ENCODE measurements around the gene RUBCN.

The RUBCN gene

DNA sequence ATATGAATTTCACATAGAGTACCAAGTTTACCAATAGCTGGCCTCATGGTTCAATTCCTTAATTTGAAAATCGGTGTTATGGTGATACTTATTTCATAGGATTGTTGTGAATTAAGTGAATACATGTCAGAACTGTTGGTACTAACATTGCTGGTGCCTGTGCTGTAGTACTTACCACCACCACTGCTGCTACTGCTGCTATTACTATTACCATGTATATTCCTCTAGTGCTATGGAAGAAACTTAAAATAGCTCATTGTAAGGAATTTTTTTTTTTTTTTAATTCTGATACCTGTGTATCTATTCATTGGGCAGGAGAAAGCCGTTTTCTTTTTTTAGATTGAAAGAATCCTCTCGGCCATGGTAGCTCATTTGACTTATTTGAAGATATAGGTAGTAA is 16.6 kb upstream of the RUBCN start:
- no peak overlapping the region for H3K4me3 ChIP-seq (ENCODE audit: low read depth, low read length)
- TF ChIP-seq, protein P1, sequence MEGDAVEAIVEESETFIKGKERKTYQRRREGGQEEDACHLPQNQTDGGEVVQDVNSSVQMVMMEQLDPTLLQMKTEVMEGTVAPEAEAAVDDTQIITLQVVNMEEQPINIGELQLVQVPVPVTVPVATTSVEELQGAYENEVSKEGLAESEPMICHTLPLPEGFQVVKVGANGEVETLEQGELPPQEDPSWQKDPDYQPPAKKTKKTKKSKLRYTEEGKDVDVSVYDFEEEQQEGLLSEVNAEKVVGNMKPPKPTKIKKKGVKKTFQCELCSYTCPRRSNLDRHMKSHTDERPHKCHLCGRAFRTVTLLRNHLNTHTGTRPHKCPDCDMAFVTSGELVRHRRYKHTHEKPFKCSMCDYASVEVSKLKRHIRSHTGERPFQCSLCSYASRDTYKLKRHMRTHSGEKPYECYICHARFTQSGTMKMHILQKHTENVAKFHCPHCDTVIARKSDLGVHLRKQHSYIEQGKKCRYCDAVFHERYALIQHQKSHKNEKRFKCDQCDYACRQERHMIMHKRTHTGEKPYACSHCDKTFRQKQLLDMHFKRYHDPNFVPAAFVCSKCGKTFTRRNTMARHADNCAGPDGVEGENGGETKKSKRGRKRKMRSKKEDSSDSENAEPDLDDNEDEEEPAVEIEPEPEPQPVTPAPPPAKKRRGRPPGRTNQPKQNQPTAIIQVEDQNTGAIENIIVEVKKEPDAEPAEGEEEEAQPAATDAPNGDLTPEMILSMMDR (IDR thresholded peaks at IDR 0.05; ENCODE audit: borderline replicate concordance, insufficient read depth, low read depth, low read length) = no peak

DNA sequence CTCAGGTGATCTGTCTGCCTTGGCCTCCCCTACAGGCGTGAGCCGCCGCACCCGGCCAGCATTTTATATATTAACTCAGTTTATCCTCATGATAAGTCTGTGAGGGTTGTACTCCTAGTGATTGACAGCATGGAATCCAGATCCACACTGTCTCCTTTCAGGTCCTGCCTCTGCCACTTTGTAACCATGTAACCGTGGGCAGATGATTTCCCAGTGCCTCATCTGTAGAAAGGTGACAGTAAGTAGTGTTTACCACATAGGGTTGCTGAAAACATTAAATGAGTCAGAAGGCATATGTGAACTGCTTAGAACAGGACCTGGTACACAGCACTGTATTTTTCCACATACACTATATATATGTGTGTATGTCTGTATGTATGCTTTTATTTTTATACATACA is 15.4 kb upstream of the RUBCN start:
- H3K4me3 ChIP-seq (ENCODE audit: low read depth, low read length) = peak overlapping the region; percentile 73
- TF ChIP-seq, protein P1 (IDR thresholded peaks at IDR 0.05; ENCODE audit: borderline replicate concordance, insufficient read depth, low read depth, low read length) = no peak

- TF ChIP-seq, protein P1 (IDR thresholded peaks at IDR 0.05; ENCODE audit: borderline replicate concordance, insufficient read depth, low read depth, low read length) = no peak
- peak overlapping the region; percentile 73 for H3K4me3 ChIP-seq (ENCODE audit: low read depth, low read length)
Measured at GRCh38 chr3:197750858-197751737, 14.4 kb upstream of the RUBCN start.

DNA sequence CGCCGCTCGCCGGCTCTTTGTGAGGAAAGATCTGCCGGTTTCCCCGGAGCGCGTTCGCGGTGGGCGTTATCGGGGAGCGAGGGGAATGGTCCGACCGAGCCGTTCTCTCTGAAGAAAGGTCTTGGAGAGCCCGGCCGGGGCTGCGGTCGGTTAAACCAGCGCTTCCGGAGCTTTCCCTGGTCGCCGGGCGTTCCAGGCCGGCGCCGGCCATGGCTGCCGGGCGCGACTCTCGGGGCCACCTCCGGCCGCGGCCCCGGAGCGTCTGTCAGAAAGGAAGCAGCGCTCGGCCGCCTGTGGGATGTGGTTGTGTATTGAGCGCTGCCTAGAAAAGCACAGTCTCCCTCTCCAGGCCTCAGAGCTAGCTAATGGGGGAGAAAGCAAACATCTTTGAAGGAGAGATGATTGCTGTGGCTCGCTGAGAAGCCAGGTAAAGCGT is 13.7 kb upstream of the RUBCN start:
- TF ChIP-seq, protein P1 (IDR thresholded peaks at IDR 0.05; ENCODE audit: borderline replicate concordance, insufficient read depth, low read depth, low read length) = no peak
- H3K4me3 ChIP-seq (ENCODE audit: low read depth, low read length) = peak overlapping the region; percentile 73

- peak within 1 kb of the TSS; percentile 73 for H3K4me3 ChIP-seq (ENCODE audit: low read depth, low read length)
- TF ChIP-seq, protein P1 (IDR thresholded peaks at IDR 0.05; ENCODE audit: borderline replicate concordance, insufficient read depth, low read depth, low read length) = peak; percentile 63
Measured at GRCh38 chr3:197749601-197750395, 13.1 kb upstream of the RUBCN start, which contains the start of gene FYTTD1. TSS of gene FYTTD1 (plus strand) at chr3:197749883. CDS start at chr3:197749972, 89 bp downstream.

GRCh38 chr3:197749315-197749600 is 12.6 kb upstream of the RUBCN start:
- peak overlapping the region; percentile 73 for H3K4me3 ChIP-seq (ENCODE audit: low read depth, low read length)
- TF ChIP-seq, protein P1 (IDR thresholded peaks at IDR 0.05; ENCODE audit: borderline replicate concordance, insufficient read depth, low read depth, low read length) = no peak
